ENCODE measurements around the gene RABEP1.

- no peak for TF ChIP-seq ELF4 (IDR thresholded peaks at IDR 0.05)
- TF ChIP-seq SP1 (IDR thresholded peaks at IDR 0.05): no peak
- no peak for TF ChIP-seq BHLHE40 (IDR thresholded peaks at IDR 0.05; ENCODE audit: borderline replicate concordance)
- TF ChIP-seq FOXK2 (IDR thresholded peaks at IDR 0.05): no peak
- no peak for TF ChIP-seq TARDBP (IDR thresholded peaks at IDR 0.05)
- no peak for TF ChIP-seq PKNOX1 (IDR thresholded peaks at IDR 0.05)
Observed at GRCh38 chr17:5354886-5355415, 72.9 kb downstream of the RABEP1 start.
